Activated effector memory CD4-positive, alpha-beta T cell treated with Interleukin-2 at 50 U/mL for 16 hours (primary cell): Measurements from ENCODE around the gene DMWD.
"Not testable (repeated sequence)": the region's sequence is repeated elsewhere in the genome, so short reads cannot be mapped to it uniquely, and the experiment has no call there.

Experiments
- DNase-seq: peaks from one replicate; pipeline ENCODE4 v3.0.0-alpha.2; 2020

Gene DMWD

GRCh38 chr19:45768984-45769782, 23.5 kb downstream of the DMWD start, which contains the start of gene SIX5:
Gene SIX5 (minus strand): TSS chr19:45769252. CDS start chr19:45768844, 408 bp downstream.
- DNase-seq, result peak; percentile 88

- no peak for DNase-seq
Observed at GRCh38 chr19:45768655-45768983, 24.0 kb downstream of the DMWD start.

- DNase-seq, result no peak
Observed at GRCh38 chr19:45767881-45768654, 24.6 kb downstream of the DMWD start.

GRCh38 chr19:45767410-45767880, 25.2 kb downstream of the DMWD start:
- DNase-seq, result no peak

- no peak for DNase-seq
Observed at GRCh38 chr19:45766869-45767346, 25.7 kb downstream of the DMWD start.

GRCh38 chr19:45766296-45766868, 26.3 kb downstream of the DMWD start:
- DNase-seq, result no peak

- DNase-seq, result no peak
Observed at GRCh38 chr19:45765702-45766295, 26.8 kb downstream of the DMWD start.

GRCh38 chr19:45764945-45765701, 27.5 kb downstream of the DMWD start:
- DNase-seq, result no peak

GRCh38 chr19:45764475-45764874, 28.2 kb downstream of the DMWD start:
- no peak for DNase-seq

GRCh38 chr19:45763691-45764294, 28.9 kb downstream of the DMWD start:
- DNase-seq, result no peak

GRCh38 chr19:45762870-45763631, 29.6 kb downstream of the DMWD start:
- DNase-seq, result no peak

GRCh38 chr19:45761714-45762113, 30.9 kb downstream of the DMWD start:
- no peak for DNase-seq

GRCh38 chr19:45758921-45759320, 33.7 kb downstream of the DMWD start:
- DNase-seq, result no peak

- DNase-seq, result no peak
Observed at GRCh38 chr19:45757695-45758094, 35.0 kb downstream of the DMWD start.

GRCh38 chr19:45754323-45754722, 38.3 kb downstream of the DMWD start:
- no peak for DNase-seq

GRCh38 chr19:45753548-45753947, 39.1 kb downstream of the DMWD start:
- DNase-seq, result no peak

- no peak for DNase-seq
Observed at GRCh38 chr19:45752639-45753038, 40.0 kb downstream of the DMWD start.

- not testable (repeated sequence) for DNase-seq
Observed at GRCh38 chr19:45751483-45751882, 41.2 kb downstream of the DMWD start.

- DNase-seq, result no peak
Observed at GRCh38 chr19:45747513-45747912, 45.1 kb downstream of the DMWD start.

- DNase-seq, result no peak
Observed at GRCh38 chr19:45746866-45747265, 45.8 kb downstream of the DMWD start.

- no peak for DNase-seq
Observed at GRCh38 chr19:45745606-45746005, 47.0 kb downstream of the DMWD start.
